Measurements from ENCODE around the gene TENM3.

GRCh38 chr4:182519528-182519927 is 276.3 kb downstream of the TENM3 start:
- TF ChIP-seq CTCF (IDR thresholded peaks at IDR 0.05; ENCODE audit: low read length) (no peak), EZH2 (optimal IDR thresholded peaks at IDR 0.05; ENCODE audit: low read depth, low read length) (no peak), EZH2phosphoT487 (IDR thresholded peaks at IDR 0.05; ENCODE audit: low read length) (no peak)

All from MM.1S (cell line).